ENCODE data around the gene ADCK1.

- no peak for TF ChIP-seq CTCF (IDR thresholded peaks at IDR 0.05)
- TF ChIP-seq REST (IDR thresholded peaks at IDR 0.05; ENCODE audit: insufficient read depth in 1 of 2, low read depth in 2 of 2, low read length in 1 of 2), result no peak
- TF ChIP-seq SIN3A (IDR thresholded peaks at IDR 0.05; ENCODE audit: borderline replicate concordance, insufficient read depth, low read depth, low read length), result no peak
Observed at GRCh38 chr14:77809011-77809410, 9.1 kb downstream of the ADCK1 start.
